OCI-LY1 (cell line): Measurements from ENCODE around the gene FCHO1.

Experiments
- H2AFZ ChIP-seq: fragments of 200-600 bp; sonication (generic), shearing (Covaris generic); 2 replicates; pipeline ENCODE4 v1.6.0; 2014; ENCODE audit warnings: antibody characterized with exemption, mild to moderate bottlenecking, low read length
- H3F3A ChIP-seq: fragments of 200-600 bp; sonication (generic), shearing (Covaris generic); 2 replicates; pipeline ENCODE4 v1.6.0; 2014; ENCODE audit warnings: mild to moderate bottlenecking, antibody characterized with exemption, low read length, moderate library complexity; ENCODE audit not compliant: insufficient read depth
- H3K27ac ChIP-seq: fragments of 200-600 bp; sonication (generic); 2 replicates; pipeline ENCODE4 v1.5.1; 2014; ENCODE audit warnings: low read length, mixed run types, mild to moderate bottlenecking, low read depth; ENCODE audit not compliant: poor library complexity, severe bottlenecking
- H3K27me3 ChIP-seq: fragments of 200-600 bp; sonication (generic); 2 replicates; pipeline ENCODE4 v1.6.0; 2014; ENCODE audit warnings: antibody characterized with exemption, mild to moderate bottlenecking, low read length, moderate library complexity; ENCODE audit not compliant: insufficient read depth
- H3K36me3 ChIP-seq: fragments of 200-600 bp; sonication (generic); 2 replicates; pipeline ENCODE4 v1.6.1; 2014; ENCODE audit warnings: mild to moderate bottlenecking, antibody characterized with exemption, low read length, moderate library complexity, mixed read lengths; ENCODE audit not compliant: insufficient read depth
- H3K4me1 ChIP-seq: fragments of 200-600 bp; sonication (generic); 2 replicates; pipeline ENCODE4 v1.5.1; 2014; ENCODE audit warnings: mild to moderate bottlenecking, low read length, moderate library complexity; ENCODE audit not compliant: insufficient read depth, severe bottlenecking
- H3K4me2 ChIP-seq: fragments of 200-600 bp; sonication (generic), shearing (Covaris generic); 2 replicates; pipeline ENCODE4 v1.6.1; 2014; ENCODE audit warnings: low read length
- H3K4me3 ChIP-seq: fragments of 200-600 bp; sonication (generic); 2 replicates; pipeline ENCODE4 v1.5.1; 2014; ENCODE audit warnings: low read length, low read depth, mild to moderate bottlenecking, mixed read lengths; ENCODE audit not compliant: poor library complexity, severe bottlenecking
- H3K79me2 ChIP-seq: fragments of 200-600 bp; shearing (Covaris generic); 2 replicates; pipeline ENCODE4 v1.6.1; 2016; ENCODE audit warnings: mixed run types, low read length, mixed read lengths; ENCODE audit not compliant: insufficient read depth
- H3K9ac ChIP-seq: fragments of 200-600 bp; sonication (generic), shearing (Covaris generic); 2 replicates; pipeline ENCODE4 v1.6.1; 2014; ENCODE audit warnings: mild to moderate bottlenecking, low read length, mixed read lengths
- H3K9me2 ChIP-seq: fragments of 200-600 bp; sonication (generic), shearing (Covaris generic); 2 replicates; pipeline ENCODE4 v1.6.1; 2014; ENCODE audit warnings: low read depth, mild to moderate bottlenecking, low read length, mixed read lengths
- H3K9me3 ChIP-seq: fragments of 200-600 bp; shearing (Covaris generic); 2 replicates; pipeline ENCODE4 v1.6.1; 2014; ENCODE audit warnings: low read length, mixed read lengths
- H4K20me1 ChIP-seq: fragments of 200-600 bp; sonication (generic), shearing (Covaris generic); 2 replicates; pipeline ENCODE4 v1.6.0; 2016; ENCODE audit warnings: mild to moderate bottlenecking, low read length; ENCODE audit not compliant: insufficient read depth
- EZH2 ChIP-seq: fragments of 200-600 bp; sonication (generic), shearing (Covaris generic); IDR thresholded peaks from 2 replicates; pipeline ENCODE4 v1.8.0; 2017; ENCODE audit warnings: borderline replicate concordance, mixed run types, mild to moderate bottlenecking, antibody characterized with exemption, low read length, moderate library complexity, mixed read lengths
- TF ChIP-seq, protein P1 (sequence below): fragments of 200-600 bp; sonication (generic), shearing (Covaris generic); IDR thresholded peaks from 2 replicates; pipeline ENCODE4 v1.5.1; 2017; ENCODE audit warnings: mild to moderate bottlenecking, antibody characterized with exemption, low read length, moderate library complexity, mixed read lengths

Gene FCHO1

DNA sequence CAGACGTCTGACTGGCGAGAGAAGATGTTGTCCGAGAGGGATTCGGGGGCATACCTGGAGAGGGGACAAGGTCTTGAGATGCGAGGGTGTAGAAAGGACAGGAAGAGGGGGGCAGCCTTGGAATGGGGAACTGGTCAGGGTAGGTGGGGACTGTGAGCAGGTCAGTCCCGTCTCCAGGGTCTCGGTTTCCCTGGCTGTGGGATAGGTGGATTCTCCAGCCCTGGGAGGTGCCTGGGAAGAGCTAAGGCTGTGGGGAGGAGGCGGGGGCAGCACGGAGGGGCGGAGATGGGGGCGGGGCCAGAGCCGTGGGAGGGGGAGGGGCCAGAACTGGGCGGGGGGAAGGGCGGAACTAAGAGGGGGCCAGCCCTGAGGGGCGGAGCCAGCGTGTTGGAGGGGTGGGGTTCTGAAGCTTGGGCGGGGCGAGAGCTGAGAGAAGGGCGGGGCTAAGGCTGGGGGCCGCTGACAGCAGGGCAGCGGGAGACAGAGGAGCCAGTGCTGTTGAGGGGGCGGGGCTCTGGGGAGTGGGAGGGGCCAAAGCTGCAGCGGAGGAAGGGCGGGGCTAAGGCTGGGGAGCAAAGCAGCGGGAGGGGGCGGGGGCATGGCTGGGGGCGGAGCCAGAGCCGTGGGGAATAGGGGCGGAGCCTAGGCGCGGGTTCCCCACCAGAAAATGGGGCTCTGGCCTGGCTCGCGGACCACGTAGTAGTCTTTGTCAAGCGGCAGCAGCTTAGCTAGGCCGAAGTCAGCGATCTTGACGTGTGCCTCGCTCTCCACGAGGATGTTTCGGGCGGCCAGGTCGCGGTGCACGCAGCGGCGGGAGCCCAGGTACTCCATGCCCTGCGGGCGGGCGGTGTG, 79.5 kb downstream of the FCHO1 start:
- Histone ChIP-seq H3K4me1 (no peaks in the 10 kb centered on the region), H3K9ac (no peak overlapping the region), H4K20me1 (no peaks in the 10 kb centered on the region), H3K4me2 (no peak overlapping the region), H2AFZ (no peak overlapping the region), H3K36me3 (no peaks in the 10 kb centered on the region), H3K27me3 (no peaks in the 10 kb centered on the region), H3K4me3 (no peak overlapping the region), H3K9me2 (no peaks in the 10 kb centered on the region), H3F3A (no peaks in the 10 kb centered on the region), H3K27ac (no peak overlapping the region), H3K9me3 (no peaks in the 10 kb centered on the region), H3K79me2 (no peaks in the 10 kb centered on the region)
- TF ChIP-seq, protein P1, sequence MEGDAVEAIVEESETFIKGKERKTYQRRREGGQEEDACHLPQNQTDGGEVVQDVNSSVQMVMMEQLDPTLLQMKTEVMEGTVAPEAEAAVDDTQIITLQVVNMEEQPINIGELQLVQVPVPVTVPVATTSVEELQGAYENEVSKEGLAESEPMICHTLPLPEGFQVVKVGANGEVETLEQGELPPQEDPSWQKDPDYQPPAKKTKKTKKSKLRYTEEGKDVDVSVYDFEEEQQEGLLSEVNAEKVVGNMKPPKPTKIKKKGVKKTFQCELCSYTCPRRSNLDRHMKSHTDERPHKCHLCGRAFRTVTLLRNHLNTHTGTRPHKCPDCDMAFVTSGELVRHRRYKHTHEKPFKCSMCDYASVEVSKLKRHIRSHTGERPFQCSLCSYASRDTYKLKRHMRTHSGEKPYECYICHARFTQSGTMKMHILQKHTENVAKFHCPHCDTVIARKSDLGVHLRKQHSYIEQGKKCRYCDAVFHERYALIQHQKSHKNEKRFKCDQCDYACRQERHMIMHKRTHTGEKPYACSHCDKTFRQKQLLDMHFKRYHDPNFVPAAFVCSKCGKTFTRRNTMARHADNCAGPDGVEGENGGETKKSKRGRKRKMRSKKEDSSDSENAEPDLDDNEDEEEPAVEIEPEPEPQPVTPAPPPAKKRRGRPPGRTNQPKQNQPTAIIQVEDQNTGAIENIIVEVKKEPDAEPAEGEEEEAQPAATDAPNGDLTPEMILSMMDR: no peak
- TF ChIP-seq EZH2: no peak

DNA sequence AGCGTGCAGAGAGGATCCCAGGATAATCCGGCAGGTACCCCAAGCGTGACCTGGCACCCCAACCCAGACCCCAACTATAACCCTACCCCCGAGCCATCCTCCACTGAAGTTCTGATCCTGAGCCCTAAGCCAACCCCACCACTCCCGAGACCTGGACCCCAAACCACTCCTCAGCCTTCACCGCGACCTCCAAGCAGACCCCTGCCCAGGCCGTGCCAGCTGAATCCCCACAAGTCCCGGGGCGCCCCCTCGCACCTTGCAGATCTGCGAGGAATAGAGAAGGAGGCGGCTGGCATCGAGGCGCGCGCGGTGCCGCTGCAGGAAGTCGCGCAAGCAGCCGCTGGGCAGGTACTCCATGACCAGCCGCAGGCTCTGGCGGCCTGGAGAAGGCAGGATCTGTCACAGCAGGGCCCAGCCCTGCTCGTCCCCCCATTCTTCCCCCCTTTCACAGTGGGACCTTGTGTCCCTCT, 80.2 kb downstream of the FCHO1 start:
- H3K4me2 ChIP-seq: no peak overlapping the region
- H3F3A ChIP-seq: no peaks in the 10 kb centered on the region
- no peaks in the 10 kb centered on the region for H3K4me1 ChIP-seq
- no peak overlapping the region for H3K27ac ChIP-seq
- H3K9ac ChIP-seq: no peak overlapping the region
- no peaks in the 10 kb centered on the region for H3K9me2 ChIP-seq
- no peaks in the 10 kb centered on the region for H3K27me3 ChIP-seq
- H3K4me3 ChIP-seq: no peak overlapping the region
- no peak overlapping the region for H2AFZ ChIP-seq
- no peaks in the 10 kb centered on the region for H3K36me3 ChIP-seq
- no peaks in the 10 kb centered on the region for H3K79me2 ChIP-seq
- TF ChIP-seq, protein P1: no peak
- no peak for TF ChIP-seq EZH2
- H3K9me3 ChIP-seq: no peaks in the 10 kb centered on the region
- H4K20me1 ChIP-seq: no peaks in the 10 kb centered on the region

DNA sequence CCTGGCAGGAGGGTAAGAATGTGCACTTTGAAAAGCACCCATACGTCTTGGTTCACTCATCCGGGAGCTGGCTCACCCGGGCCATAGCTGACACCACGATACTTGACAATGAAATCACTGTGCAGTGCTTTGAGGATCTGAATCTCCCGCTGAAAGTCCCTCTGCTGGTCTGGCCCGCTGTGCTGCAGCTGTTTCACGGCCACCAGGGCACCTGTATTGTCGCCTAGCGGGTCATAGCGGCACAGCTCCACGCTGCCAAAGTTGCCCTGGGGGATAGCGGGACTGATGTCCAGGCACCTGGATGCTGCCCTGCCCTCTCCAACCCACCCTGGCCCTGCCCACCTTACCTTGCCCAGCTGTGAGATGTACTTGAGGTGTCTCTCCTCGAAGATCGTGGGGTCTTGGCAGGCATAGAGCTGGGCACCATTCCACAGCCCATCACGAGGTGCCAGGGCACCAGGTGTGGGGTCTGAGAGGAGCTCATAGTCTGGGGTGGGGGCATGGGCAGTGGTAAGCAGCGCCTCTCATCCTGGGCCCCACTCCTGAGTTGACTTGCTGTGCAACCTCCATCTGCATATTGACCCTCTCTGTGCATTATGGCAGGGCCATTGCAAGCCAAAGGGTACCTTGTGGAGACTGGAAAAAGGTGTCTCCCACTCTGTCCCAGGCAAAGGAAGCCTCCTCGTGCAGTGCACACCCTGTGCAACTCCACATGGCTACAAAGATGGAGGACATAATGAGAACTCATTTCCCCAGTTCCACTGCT, 81.3 kb downstream of the FCHO1 start:
- H3K9me2 ChIP-seq: no peaks in the 10 kb centered on the region
- no peaks in the 10 kb centered on the region for H3K9me3 ChIP-seq
- H3K27me3 ChIP-seq: no peaks in the 10 kb centered on the region
- no peak overlapping the region for H3K4me3 ChIP-seq
- H3F3A ChIP-seq: no peaks in the 10 kb centered on the region
- TF ChIP-seq, protein P1: no peak
- H4K20me1 ChIP-seq: no peaks in the 10 kb centered on the region
- no peaks in the 10 kb centered on the region for H3K79me2 ChIP-seq
- H3K36me3 ChIP-seq: no peaks in the 10 kb centered on the region
- no peaks in the 10 kb centered on the region for H3K4me1 ChIP-seq
- no peak overlapping the region for H2AFZ ChIP-seq
- no peak overlapping the region for H3K4me2 ChIP-seq
- no peak overlapping the region for H3K27ac ChIP-seq
- no peak overlapping the region for H3K9ac ChIP-seq
